ENCODE results near the gene IL12B.
"Not testable (repeated sequence)": the region's sequence is repeated elsewhere in the genome, so short reads cannot be mapped to it uniquely, and the experiment has no call there.

IL12B gene

DNA sequence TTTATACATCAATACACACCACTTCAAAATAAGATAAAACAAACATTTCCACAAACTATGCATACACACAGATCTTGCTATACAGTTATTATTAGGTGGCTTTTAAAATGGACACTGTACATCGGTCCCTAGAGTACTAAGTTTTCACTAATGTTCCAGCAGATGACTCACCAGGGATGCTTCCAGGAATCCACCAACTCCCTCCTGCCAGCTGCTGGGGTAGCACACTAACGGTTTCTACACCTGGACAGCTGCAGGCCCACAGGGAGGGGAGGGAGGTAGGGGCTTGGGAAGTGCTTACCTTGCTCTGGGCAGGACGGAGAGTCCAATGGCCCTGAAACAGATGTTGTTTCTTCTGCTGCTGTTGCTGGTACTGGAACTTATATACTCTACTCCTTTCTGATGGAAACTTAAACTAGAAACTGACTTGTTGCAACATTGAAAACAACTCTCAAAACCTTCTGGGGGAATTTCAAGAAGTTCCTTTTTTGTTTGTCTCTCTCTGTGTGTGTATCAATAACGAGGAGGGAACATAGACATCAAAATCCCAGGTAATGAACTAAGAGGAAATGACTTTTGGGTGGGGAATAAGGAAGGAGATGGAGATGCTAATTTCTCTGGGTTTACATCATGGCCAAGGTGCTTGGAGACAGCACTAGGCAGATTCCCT, at the start of gene IL12B:
IL12B (minus strand) TSS at position 357 of the 670 bp plus-strand sequence. CDS start 3,705 bp downstream, outside the sequence.
- Mint-ChIP-seq H3K4me1 (ENCODE audit: low read depth) (peaks cover 28% of the 10 kb centered on the region), H3K4me3 (peak within 1 kb of the TSS; percentile 68), H3K36me3 (ENCODE audit: low read depth) (no peaks in the 10 kb centered on the region), H3K27ac (peak within 1 kb of the TSS; percentile 68), H3K27me3 (peaks cover 2% of the 10 kb centered on the region), H3K9me3 (no peaks in the 10 kb centered on the region)
- intact Hi-C loops (cut with micrococcal nuclease), result loop anchor here (5.0 to 10.0 kb wide), 3 partner anchors 125 to 587 kb away; partner anchors contain the start of gene ADRA1B

DNA sequence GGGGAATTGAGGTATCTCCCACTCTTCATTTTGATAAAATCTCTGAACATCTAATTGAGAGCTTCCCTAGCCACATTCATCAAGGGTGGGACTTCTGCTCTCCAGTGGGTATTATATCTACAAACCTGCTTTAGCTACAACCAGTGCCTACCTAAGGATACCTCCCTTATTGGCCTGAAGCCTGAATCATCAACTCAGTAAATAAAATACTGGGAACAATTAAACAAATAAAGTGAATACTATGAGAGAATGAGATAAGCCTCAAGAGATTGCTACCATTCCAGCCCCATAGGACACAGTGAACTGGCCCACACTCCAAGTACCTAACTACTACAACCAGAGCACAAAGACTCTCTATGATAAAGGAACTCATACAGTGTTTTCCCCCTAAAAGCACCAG, 47.4 kb upstream of the IL12B start:
- H3K4me1 Mint-ChIP-seq (ENCODE audit: low read depth), result peaks cover 10% of the 10 kb centered on the region
- peaks cover 81% of the 10 kb centered on the region for H3K9me3 Mint-ChIP-seq
- intact Hi-C loops (cut with micrococcal nuclease), result no loop called here

DNA sequence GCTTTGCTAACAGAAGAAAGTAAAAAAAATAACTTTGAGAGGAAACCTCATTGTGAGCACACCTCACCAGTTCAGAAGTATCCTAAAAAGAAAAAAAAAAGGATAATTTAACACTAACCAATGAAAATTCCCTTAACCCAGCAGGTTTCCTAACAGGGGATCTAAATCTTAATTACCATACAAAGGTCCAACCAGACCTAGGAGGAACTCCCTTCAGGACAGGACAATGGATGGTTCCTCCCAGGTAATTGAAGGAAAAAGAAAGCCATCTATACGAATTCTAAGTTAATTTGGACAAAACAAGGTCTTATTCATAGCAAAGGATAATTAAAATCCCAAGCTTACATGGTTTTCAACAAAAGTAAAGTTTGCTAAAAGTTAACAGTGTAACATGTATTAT, 37.6 kb upstream of the IL12B start:
- H3K4me1 Mint-ChIP-seq (ENCODE audit: low read depth); H3K27ac Mint-ChIP-seq: not testable (repeated sequence)

More for the DNA sequence above, 47.4 kb upstream of the IL12B start:
- H3K27me3 Mint-ChIP-seq, result no peaks in the 10 kb centered on the region
- H3K27ac Mint-ChIP-seq, result no peak overlapping the region
- H3K36me3 Mint-ChIP-seq (ENCODE audit: low read depth), result no peaks in the 10 kb centered on the region
- H3K4me3 Mint-ChIP-seq, result no peak overlapping the region

DNA sequence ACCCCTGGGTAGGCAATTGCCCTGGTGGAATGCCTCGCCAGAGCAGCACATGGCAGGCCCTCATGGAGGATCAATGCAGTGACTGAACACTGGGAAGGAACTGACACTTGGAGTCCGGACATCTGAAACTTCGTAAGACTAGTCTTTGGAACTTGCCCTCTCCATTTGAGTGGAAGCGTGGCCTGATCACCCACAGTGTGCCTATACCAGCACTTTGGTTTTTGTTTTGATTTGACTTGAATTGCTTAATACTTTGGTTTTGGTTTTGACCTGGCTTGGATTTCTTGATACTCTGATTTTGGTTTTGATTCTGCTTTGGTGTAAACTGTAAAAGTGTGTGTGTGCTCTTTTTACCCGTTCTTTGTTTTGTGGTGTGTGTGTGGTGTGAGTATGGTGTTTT, 36.5 kb upstream of the IL12B start:
- H3K36me3 Mint-ChIP-seq (ENCODE audit: low read depth); H3K9me3 Mint-ChIP-seq; H3K4me1 Mint-ChIP-seq (ENCODE audit: low read depth); H3K27me3 Mint-ChIP-seq; H3K4me3 Mint-ChIP-seq; H3K27ac Mint-ChIP-seq: not testable (repeated sequence)
- intact Hi-C loops (cut with micrococcal nuclease), result loop anchor here (10.0 kb wide), 1 partner anchor 88 kb away; no protein-coding TSS in a partner anchor

More for the DNA sequence above, 37.6 kb upstream of the IL12B start:
- H3K4me3 Mint-ChIP-seq; H3K9me3 Mint-ChIP-seq; H3K36me3 Mint-ChIP-seq (ENCODE audit: low read depth); H3K27me3 Mint-ChIP-seq: not testable (repeated sequence)
- intact Hi-C loops (cut with micrococcal nuclease), result loop anchor here (10.0 kb wide), 1 partner anchor 87 kb away; no protein-coding TSS in a partner anchor

DNA sequence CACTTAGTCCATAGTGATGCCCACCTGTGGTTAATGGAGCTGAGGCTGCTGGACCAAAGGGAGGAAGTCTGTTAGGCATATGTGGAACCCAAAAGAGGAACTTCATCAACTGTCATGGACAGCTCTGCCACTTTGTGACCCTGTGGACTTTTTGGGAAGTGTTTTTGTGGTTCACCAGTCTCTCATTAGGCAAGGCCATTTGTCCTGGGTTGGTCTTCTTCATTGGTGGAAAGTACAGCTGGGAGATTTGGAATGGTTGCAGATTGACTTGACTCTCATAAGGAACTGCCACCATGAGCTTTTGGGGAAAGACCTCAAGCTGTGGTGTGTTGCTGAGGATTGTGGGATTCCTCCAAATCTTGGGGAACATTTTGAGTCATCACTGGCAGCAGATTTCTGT, 31.9 kb upstream of the IL12B start:
- Mint-ChIP-seq H3K27me3 (peaks cover 16% of the 10 kb centered on the region), H3K9me3 (no peaks in the 10 kb centered on the region), H3K27ac (peak overlapping the region; percentile 55), H3K4me3 (no peak overlapping the region), H3K4me1 (ENCODE audit: low read depth) (peaks cover 11% of the 10 kb centered on the region), H3K36me3 (ENCODE audit: low read depth) (no peaks in the 10 kb centered on the region)
- intact Hi-C loops (cut with micrococcal nuclease), result loop anchor here (2.0 to 10.0 kb wide), 2 partner anchors 25 to 93 kb away; no protein-coding TSS in a partner anchor

DNA sequence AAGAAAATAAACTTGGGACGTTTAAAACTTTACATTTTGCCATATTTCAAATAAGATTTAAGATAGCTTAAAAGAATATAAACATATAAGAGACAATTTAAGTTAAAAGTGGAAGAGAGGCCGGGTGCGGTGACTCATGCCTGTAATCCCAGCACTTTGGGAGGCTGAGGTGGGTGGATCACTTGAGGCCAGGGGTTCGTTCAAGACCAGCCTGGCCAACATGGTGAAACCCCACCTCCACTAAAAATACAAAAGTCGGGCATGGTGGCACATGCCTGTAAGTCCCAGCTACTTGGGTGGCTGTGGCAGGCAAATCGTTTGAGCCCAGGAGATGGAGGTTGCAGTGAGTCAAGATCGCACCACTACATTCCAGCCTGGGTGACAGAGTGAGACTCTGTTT, 29.6 kb upstream of the IL12B start:
- Mint-ChIP-seq H3K27me3 (peaks cover 19% of the 10 kb centered on the region), H3K4me1 (ENCODE audit: low read depth) (peaks cover 11% of the 10 kb centered on the region)
- intact Hi-C loops (cut with micrococcal nuclease), result loop anchor here (10.0 kb wide), 1 partner anchor 95 kb away; no protein-coding TSS in a partner anchor
- H3K36me3 Mint-ChIP-seq (ENCODE audit: low read depth); H3K4me3 Mint-ChIP-seq; H3K27ac Mint-ChIP-seq; H3K9me3 Mint-ChIP-seq: not testable (repeated sequence)

DNA sequence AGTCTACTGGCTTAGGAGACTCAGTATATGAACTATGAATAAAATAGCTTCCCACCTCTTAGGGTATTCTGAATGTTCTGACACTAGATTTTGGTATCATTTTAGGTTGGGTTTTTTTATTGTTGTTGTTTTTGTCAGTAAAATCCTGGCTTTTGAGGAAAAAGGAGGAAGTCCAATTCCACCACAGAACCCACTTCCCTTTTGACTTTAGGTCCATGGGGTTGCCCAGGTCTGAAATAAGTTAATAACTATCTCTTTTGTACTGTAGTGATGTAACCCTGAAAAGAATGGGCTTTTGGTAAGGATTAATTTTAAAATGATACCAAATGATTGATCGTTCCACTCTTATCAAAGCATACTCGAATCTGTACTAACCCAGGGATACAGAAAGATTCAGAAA, 29.1 kb upstream of the IL12B start:
- Mint-ChIP-seq H3K4me3 (no peak overlapping the region), H3K27ac (no peak overlapping the region), H3K4me1 (ENCODE audit: low read depth) (peaks cover 11% of the 10 kb centered on the region), H3K9me3 (no peaks in the 10 kb centered on the region), H3K27me3 (peaks cover 19% of the 10 kb centered on the region), H3K36me3 (ENCODE audit: low read depth) (no peaks in the 10 kb centered on the region)
- intact Hi-C loops (cut with micrococcal nuclease), result no loop called here

DNA sequence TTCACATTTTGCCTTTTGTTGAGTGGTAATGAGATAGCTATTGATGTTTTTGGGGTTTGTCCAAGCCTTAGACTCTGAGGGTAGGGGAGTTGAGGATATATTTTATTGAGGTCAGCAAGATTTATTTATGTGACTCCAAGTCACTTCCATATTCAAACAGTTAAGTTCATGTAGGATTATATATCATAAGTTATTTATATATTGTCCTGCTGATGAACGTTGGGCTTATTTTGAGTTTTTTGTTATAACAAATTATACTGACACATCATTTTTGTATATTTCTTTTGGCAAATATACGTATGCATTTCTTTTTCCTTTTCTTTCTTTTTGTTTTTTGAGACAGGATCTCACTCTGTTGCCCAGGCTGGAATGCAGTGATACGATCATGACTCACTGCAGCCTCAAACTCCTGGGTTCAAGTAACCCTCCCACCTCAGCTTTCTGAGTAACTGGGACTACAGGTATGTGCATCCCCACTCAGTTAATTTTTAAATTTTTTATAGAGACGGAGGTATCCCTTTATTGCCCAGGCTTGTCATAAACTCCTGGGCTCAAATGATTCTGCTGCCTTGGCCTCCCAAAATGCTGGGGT, 23.5 kb upstream of the IL12B start:
- H3K9me3 Mint-ChIP-seq, result no peaks in the 10 kb centered on the region
- no peak overlapping the region for H3K4me3 Mint-ChIP-seq
- H3K27ac Mint-ChIP-seq, result no peak overlapping the region
- peaks cover 3% of the 10 kb centered on the region for H3K4me1 Mint-ChIP-seq (ENCODE audit: low read depth)
- H3K27me3 Mint-ChIP-seq, result peaks cover 14% of the 10 kb centered on the region
- intact Hi-C loops (cut with micrococcal nuclease), result no loop called here
- H3K36me3 Mint-ChIP-seq (ENCODE audit: low read depth), result no peaks in the 10 kb centered on the region

DNA sequence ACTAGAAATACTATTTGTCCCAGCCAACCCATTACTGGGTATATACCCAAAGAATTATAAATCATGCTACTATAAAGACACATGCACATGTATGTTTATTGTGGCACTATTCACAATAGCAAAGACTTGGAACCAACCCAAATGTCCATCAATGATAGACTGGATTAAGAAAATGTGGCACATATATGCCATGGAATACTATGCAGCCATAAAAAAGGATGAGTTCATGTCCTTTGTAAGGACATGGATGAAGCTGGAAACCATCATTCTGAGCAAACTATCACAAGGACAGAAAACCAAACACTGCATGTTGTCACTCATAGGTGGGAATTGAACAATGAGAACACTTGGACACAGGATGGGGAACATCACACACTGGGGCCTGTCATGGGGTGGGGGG, 20.4 kb upstream of the IL12B start:
- H3K4me1 Mint-ChIP-seq (ENCODE audit: low read depth); H3K36me3 Mint-ChIP-seq (ENCODE audit: low read depth); H3K4me3 Mint-ChIP-seq; H3K27me3 Mint-ChIP-seq; intact Hi-C loops (cut with micrococcal nuclease); H3K9me3 Mint-ChIP-seq; H3K27ac Mint-ChIP-seq: not testable (repeated sequence)

DNA sequence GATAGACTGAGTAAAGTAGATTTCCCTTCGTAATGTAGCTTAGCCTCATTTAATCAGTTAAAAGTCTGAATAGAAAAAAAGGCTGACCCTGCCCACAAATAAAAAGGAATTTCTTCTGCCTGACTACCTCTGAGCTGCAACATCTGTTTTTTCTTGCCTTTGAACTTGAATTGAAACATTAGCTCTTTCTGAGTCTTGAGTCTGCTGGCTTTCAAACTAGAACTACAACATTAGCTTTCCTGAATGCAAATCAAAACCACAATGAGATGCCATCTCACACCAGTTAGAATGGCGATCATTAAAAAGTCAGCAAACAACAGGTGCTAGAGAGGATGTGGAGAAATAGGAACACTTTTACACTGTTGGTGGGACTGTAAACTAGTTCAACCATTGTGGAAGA, 19.9 kb upstream of the IL12B start:
- H3K9me3 Mint-ChIP-seq; H3K27me3 Mint-ChIP-seq; H3K4me3 Mint-ChIP-seq; intact Hi-C loops (cut with micrococcal nuclease); H3K36me3 Mint-ChIP-seq (ENCODE audit: low read depth); H3K27ac Mint-ChIP-seq: not testable (repeated sequence)
- H3K4me1 Mint-ChIP-seq (ENCODE audit: low read depth), result peaks cover 10% of the 10 kb centered on the region

DNA sequence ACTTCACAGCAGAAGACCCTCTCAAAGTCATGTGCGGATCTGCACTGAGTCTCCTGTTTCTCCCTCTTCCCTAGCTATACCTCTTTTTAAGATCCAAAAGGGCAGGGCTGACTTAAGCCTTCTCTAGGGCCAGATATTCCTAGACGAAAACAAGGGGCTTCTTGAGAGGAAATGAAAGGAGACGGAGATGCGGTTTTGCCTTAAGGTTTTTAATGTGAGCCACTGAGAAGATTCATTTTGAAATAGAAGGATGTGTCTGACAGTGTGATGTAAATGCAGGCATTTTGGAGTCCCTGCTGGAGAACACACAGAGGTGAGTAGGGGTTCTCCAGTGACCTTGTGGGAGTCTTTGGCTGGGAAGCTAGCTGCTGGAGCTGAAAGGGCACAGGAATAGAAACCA, 15.6 kb upstream of the IL12B start:
- no peak overlapping the region for H3K4me3 Mint-ChIP-seq
- H3K27ac Mint-ChIP-seq, result peak overlapping the region; percentile 52
- H3K27me3 Mint-ChIP-seq, result peaks cover 6% of the 10 kb centered on the region
- no peaks in the 10 kb centered on the region for H3K9me3 Mint-ChIP-seq
- H3K4me1 Mint-ChIP-seq (ENCODE audit: low read depth), result peaks cover 39% of the 10 kb centered on the region
- intact Hi-C loops (cut with micrococcal nuclease), result no loop called here
- no peaks in the 10 kb centered on the region for H3K36me3 Mint-ChIP-seq (ENCODE audit: low read depth)

DNA sequence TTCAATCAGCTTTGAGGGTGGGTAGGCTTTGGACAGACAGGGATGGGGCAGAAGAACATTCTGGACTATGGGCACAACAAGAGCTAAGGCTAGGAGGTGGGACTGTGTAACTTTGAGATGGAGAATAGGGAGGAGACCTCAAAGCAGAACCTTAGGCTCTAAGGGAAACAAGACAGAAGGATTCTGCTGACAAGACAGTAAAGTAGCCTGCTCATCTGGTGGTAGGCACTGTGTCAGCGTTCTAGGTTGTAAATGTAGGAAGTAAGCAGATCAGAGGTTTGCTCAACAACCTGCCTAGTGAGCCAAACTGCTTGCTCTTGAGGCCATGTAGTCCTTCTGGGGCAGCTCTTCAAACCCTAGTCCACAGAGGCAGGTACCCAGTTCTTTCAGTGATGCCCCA, 15.0 kb upstream of the IL12B start:
- intact Hi-C loops (cut with micrococcal nuclease), result no loop called here
- peak overlapping the region; percentile 52 for H3K27ac Mint-ChIP-seq

DNA sequence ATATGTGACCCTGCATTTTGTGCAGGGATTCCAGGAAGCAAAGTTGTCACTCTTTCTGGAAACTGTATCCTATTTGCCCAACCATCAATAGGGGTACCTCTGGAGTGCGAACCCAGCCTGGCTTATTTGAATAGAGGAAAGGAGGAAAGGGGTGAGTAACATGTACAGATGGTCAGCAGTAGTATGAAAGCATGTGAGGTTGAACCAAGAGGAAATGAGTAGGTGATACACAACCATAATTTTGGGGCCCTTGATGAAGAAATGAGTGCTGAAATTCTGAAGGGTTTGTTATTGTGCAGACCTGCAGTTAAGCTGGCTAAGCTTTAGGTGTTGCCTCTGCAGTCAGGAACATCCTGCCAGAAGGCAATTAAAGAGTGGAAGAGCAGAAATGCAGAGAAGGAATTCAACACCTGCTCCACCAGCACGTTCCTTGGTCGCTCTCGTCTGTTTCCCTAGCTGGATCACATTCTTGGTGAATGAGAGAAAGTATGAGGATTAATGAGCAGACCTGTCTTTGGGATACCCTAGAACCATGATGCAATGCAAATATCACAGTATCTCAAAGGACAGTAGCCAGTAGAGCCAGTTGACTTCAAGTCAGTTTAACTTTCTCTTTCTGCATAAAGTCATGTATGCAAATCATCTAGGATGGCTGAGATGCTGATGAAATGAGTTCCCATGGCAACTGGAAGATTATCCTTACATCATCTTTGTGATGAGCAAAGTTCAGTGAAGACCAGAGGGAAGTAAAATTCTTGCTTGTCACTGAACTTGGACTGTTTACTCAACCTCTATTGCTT, 13.2 kb upstream of the IL12B start:
- H3K9me3 Mint-ChIP-seq, result no peaks in the 10 kb centered on the region
- H3K4me1 Mint-ChIP-seq (ENCODE audit: low read depth), result peaks cover 42% of the 10 kb centered on the region
- H3K4me3 Mint-ChIP-seq, result no peak overlapping the region
- peaks cover 6% of the 10 kb centered on the region for H3K27me3 Mint-ChIP-seq
- no peaks in the 10 kb centered on the region for H3K36me3 Mint-ChIP-seq (ENCODE audit: low read depth)
- peak overlapping the region; percentile 52 for H3K27ac Mint-ChIP-seq
- intact Hi-C loops (cut with micrococcal nuclease), result no loop called here

More for the DNA sequence above, 15.0 kb upstream of the IL12B start:
- no peaks in the 10 kb centered on the region for H3K9me3 Mint-ChIP-seq
- H3K4me1 Mint-ChIP-seq (ENCODE audit: low read depth), result peaks cover 42% of the 10 kb centered on the region
- peaks cover 6% of the 10 kb centered on the region for H3K27me3 Mint-ChIP-seq
- H3K36me3 Mint-ChIP-seq (ENCODE audit: low read depth), result no peaks in the 10 kb centered on the region
- no peak overlapping the region for H3K4me3 Mint-ChIP-seq

DNA sequence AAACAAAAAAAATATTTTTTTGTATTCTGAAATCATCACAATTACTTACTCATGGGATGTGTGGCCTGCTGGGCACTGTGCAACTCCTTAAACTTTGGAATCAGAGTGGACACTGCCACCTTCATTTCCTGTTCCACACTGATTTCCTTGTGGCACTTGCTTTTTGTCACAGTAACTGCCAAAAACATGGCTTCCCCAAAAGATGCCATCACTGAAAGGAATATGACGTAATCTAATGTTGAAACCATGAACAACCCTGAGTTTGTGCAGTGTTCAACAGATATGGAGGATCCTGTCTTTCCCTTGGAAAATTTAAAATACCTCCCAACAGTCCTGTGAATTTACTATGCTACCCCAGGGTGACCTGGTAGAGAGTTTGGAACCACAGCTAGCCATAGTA, 12.6 kb upstream of the IL12B start:
- H3K4me1 Mint-ChIP-seq (ENCODE audit: low read depth), result peaks cover 48% of the 10 kb centered on the region
- no peak overlapping the region for H3K27ac Mint-ChIP-seq

More for the DNA sequence above, 12.6 kb upstream of the IL12B start:
- peaks cover 6% of the 10 kb centered on the region for H3K27me3 Mint-ChIP-seq
- intact Hi-C loops (cut with micrococcal nuclease), result no loop called here
- H3K4me3 Mint-ChIP-seq, result no peak overlapping the region
- no peaks in the 10 kb centered on the region for H3K9me3 Mint-ChIP-seq
- no peaks in the 10 kb centered on the region for H3K36me3 Mint-ChIP-seq (ENCODE audit: low read depth)

Data from dendritic cell treated with granulocyte-macrophage colony-stimulating factor and Interleukin-4, amounts not matched to agents 40 ng/mL and 50 ng/mL, for 4 days (primary cell).